ENCODE results near the gene TFAP2E. TPM values are rescaled to one million over a fixed set of nuclear protein-coding genes. Genes with fewer than 3 reads are reported as not detected.

The TFAP2E gene
- total and polyA plus RNA-seq, 10 donors = 0.60 to 4.4 (median 2.0) TPM; not detected in 2

DNA sequence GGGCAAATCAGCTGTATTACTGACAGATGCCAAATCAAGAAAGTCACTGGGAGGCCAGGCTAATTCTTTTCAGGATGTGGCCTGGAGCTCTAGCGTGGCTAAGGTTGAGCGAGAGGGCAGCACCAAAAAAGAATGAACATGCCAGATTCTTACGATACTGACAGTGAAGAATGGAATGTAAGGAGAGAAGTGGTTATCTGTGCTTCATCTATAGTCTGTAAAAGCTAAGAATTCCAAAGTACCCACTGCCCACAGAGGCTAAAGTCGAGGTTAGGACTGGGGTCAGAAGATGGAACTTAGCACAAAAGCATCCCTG lies 32.7 kb downstream of the TFAP2E start:
- H3K36me3 ChIP-seq = peaks cover 0 to 100% (median 78%) of the 10 kb centered on the region in 6 donors
- TF ChIP-seq POLR2AphosphoS5 (IDR thresholded peaks at IDR 0.05) (no peak), CTCF (IDR thresholded peaks at IDR 0.05 in 8 of 11, conservative IDR thresholded peaks at IDR 0.05 in 3 of 11) (no peak), POLR2A (IDR thresholded peaks at IDR 0.05) (no peak)
- H3K4me1 ChIP-seq = no peaks in the 10 kb centered on the region

GRCh38 chr1:35611655-35612054 lies 38.5 kb downstream of the TFAP2E start:
- intact Hi-C loops (cut with DNase I; ENCODE audit: low total_unique reads) = no loop called here
- Histone ChIP-seq H3K4me3 (no peak overlapping the region), H3K36me3 (peaks cover 0 to 100% (median 40%) of the 10 kb centered on the region in 6 donors), H3K9me3 (no peaks in the 10 kb centered on the region), H3K27ac (no peak overlapping the region), H3K4me1 (peaks cover 0 to 9% (median 0%) of the 10 kb centered on the region in 6 donors), H3K27me3 (replicated peaks in 1 of 7) (no peaks in the 10 kb centered on the region)
- TF ChIP-seq POLR2AphosphoS5 (IDR thresholded peaks at IDR 0.05) (no peak), POLR2A (IDR thresholded peaks at IDR 0.05) (no peak), CTCF (IDR thresholded peaks at IDR 0.05 in 8 of 11, conservative IDR thresholded peaks at IDR 0.05 in 3 of 11) (no peak)
- WGBS, 5 donors = 96 to 100% (median 99%) methylated on average over 7 of the region's 7 CpGs
- no peak for DNase-seq

More for the DNA sequence above, 32.7 kb downstream of the TFAP2E start:
- no peak for DNase-seq
- Histone ChIP-seq H3K27ac (no peak overlapping the region), H3K9me3 (no peaks in the 10 kb centered on the region), H3K4me3 (no peak overlapping the region), H3K27me3 (replicated peaks in 1 of 7) (no peaks in the 10 kb centered on the region)
- 89 to 95% (median 93%) methylated on average over 4 of the region's 4 CpGs for WGBS, 5 donors
- intact Hi-C loops (cut with DNase I; ENCODE audit: low total_unique reads) = no loop called here

DNA sequence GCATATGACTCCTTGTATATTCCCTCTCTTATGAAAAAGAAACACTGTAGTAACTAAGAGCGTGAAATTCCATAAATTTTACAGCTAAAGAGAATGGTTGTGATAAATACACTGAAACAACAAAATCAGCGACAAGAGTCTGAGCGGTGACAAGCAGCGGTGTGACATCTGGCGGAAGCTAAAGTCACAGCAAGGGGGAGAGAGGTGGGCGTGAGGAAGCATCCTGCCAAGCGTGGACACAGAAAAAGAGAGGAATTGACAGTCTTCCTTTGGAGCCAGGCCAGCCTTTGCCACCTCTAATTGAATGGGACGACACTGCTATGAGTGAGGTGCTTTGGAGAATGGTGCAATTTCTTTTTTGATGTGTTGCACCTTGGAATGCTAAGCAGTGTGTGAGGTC lies 42.3 kb downstream of the TFAP2E start:
- H3K27ac ChIP-seq = no peak overlapping the region
- WGBS, 5 donors = 85 to 89% (median 87%) methylated on average over 8 of the region's 8 CpGs
- H3K36me3 ChIP-seq = peaks cover 0 to 96% (median 26%) of the 10 kb centered on the region in 6 donors
- no peak for TF ChIP-seq POLR2A (IDR thresholded peaks at IDR 0.05)
- TF ChIP-seq POLR2AphosphoS5 (IDR thresholded peaks at IDR 0.05) = no peak
- TF ChIP-seq CTCF (IDR thresholded peaks at IDR 0.05 in 8 of 11, conservative IDR thresholded peaks at IDR 0.05 in 3 of 11) = no peak
- H3K9me3 ChIP-seq = no peaks in the 10 kb centered on the region
- H3K27me3 ChIP-seq (replicated peaks in 1 of 7) = no peaks in the 10 kb centered on the region
- DNase-seq = no peak
- peaks cover 0 to 13% (median 0%) of the 10 kb centered on the region in 6 donors for H3K4me1 ChIP-seq
- no peak overlapping the region for H3K4me3 ChIP-seq
- intact Hi-C loops (cut with DNase I; ENCODE audit: low total_unique reads) = no loop called here

DNA sequence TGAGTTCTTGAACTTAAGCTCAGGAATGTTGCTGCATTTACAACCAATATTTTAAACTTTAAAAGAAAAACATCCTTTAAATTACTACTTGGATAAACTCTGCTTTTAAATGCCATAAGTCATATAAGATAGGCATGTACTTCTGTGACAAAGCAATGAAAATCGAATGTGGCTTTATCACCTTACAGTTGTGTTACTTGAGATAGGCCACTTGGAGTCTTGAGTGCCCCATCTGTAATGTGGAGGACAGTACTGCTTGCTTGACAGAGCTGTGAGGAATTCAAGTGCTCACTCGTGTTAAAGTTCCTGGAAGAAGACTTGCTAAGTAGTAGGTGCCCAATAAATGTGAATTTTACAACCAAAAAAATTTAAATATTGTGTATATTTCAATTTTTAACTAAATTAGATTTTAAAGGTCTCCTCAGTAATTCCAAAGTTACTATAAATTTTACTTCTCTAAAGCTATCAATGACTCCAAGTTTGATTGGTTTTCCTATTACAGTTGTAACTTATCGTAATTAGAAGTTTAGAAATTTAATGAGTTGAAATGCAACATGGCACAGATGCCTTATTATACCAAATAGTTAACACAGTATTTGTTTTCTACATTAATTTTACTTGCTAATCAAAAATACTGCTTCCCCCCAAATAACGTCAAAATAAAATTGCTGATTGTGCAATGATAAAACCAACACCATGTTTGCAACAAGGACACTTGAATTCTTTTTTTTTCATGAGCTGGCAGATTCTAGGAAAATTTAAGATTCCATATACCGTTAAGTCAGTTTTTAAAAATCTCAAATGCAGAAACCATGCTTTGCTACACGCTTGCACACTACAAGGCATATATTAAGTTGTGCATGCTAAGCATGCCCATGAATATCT lies 46.4 kb downstream of the TFAP2E start:
- intact Hi-C loops (cut with DNase I; ENCODE audit: low total_unique reads) = no loop called here
- no peak overlapping the region for H3K27ac ChIP-seq
- WGBS, 5 donors = 75 to 87% (median 82%) methylated on average over 6 of the region's 6 CpGs
- H3K4me1 ChIP-seq = peaks cover 0 to 21% (median 0%) of the 10 kb centered on the region in 6 donors
- no peak for DNase-seq
- H3K4me3 ChIP-seq = no peak overlapping the region
- no peaks in the 10 kb centered on the region for H3K9me3 ChIP-seq
- TF ChIP-seq POLR2A (IDR thresholded peaks at IDR 0.05) (no peak), CTCF (IDR thresholded peaks at IDR 0.05 in 8 of 11, conservative IDR thresholded peaks at IDR 0.05 in 3 of 11) (no peak), POLR2AphosphoS5 (IDR thresholded peaks at IDR 0.05) (no peak)
- peaks cover 0 to 96% (median 33%) of the 10 kb centered on the region in 6 donors for H3K36me3 ChIP-seq
- no peaks in the 10 kb centered on the region for H3K27me3 ChIP-seq (replicated peaks in 1 of 7)

All from spleen (tissue), 11 donors.